Panc1 (cell line): ENCODE results near the gene MAGI2.

ENCODE experiments used
- CTCF ChIP-seq: fragments of 450-650 bp; IDR thresholded peaks from 2 replicates; pipeline ENCODE4 v1.5.1; 2017; ENCODE audit warnings: mild to moderate bottlenecking
- POLR2AphosphoS5 ChIP-seq: IDR thresholded peaks from 2 replicates; pipeline ENCODE4 v1.6.1; 2012; ENCODE audit warnings: mild to moderate bottlenecking, low read depth, low read length, moderate library complexity

GRCh38 chr7:79471699-79472098 is 18.2 kb upstream of the MAGI2 start:
- no peak for TF ChIP-seq CTCF
- no peak for TF ChIP-seq POLR2AphosphoS5
